RWPE2 (cell line): ENCODE measurements around the gene CCDC167.
"Not testable (repeated sequence)": the region's sequence is repeated elsewhere in the genome, so short reads cannot be mapped to it uniquely, and the experiment has no call there.

Experiments
- ATAC-seq: fragments of 200-7000 bp; cut with Tn5 transposase; 3 replicates; pipeline ENCODE4 v1.9.1; 2021; ENCODE audit warnings: low read depth
- DNase-seq: peaks from one replicate; pipeline ENCODE4 v3.0.0-alpha.2; 2020; ENCODE audit warnings: low spot score
- H3K27ac ChIP-seq: fragments of 450-650 bp; 2 replicates; pipeline ENCODE4 v1.5.1; 2017; ENCODE audit warnings: mild to moderate bottlenecking; ENCODE audit not compliant: poor library complexity, severe bottlenecking
- H3K27me3 ChIP-seq: fragments of 250-450 bp; sonication (Bioruptor Pico); 2 replicates; pipeline ENCODE4 v1.5.1; 2021; ENCODE audit warnings: mild to moderate bottlenecking, moderate library complexity; ENCODE audit not compliant: insufficient read depth, poor library complexity, severe bottlenecking
- H3K36me3 ChIP-seq: fragments of 250-450 bp; sonication (Bioruptor Pico); 2 replicates; pipeline ENCODE4 v1.5.1; 2020; ENCODE audit warnings: low read depth, mild to moderate bottlenecking, moderate library complexity
- H3K4me1 ChIP-seq: fragments of 250-450 bp; sonication (Bioruptor Pico); 2 replicates; pipeline ENCODE4 v1.5.1; 2021; ENCODE audit warnings: mild to moderate bottlenecking, moderate library complexity; ENCODE audit not compliant: insufficient read depth, poor library complexity, severe bottlenecking
- H3K4me3 ChIP-seq: fragments of 250-450 bp; sonication (Bioruptor Pico); 2 replicates; pipeline ENCODE4 v1.5.1; 2021; ENCODE audit warnings: mild to moderate bottlenecking, moderate library complexity; ENCODE audit not compliant: severe bottlenecking
- H3K9me3 ChIP-seq: fragments of 250-450 bp; sonication (Bioruptor Pico); 2 replicates; pipeline ENCODE4 v1.5.1; 2021; ENCODE audit warnings: mild to moderate bottlenecking, moderate library complexity; ENCODE audit not compliant: severe bottlenecking
- TF ChIP-seq, protein P1 (sequence below): fragments of 450-650 bp; IDR thresholded peaks from one replicate; pipeline ENCODE4 v1.5.1; 2017; ENCODE audit warnings: mild to moderate bottlenecking, moderate library complexity; ENCODE audit not compliant: poor library complexity, severe bottlenecking

The CCDC167 gene

DNA sequence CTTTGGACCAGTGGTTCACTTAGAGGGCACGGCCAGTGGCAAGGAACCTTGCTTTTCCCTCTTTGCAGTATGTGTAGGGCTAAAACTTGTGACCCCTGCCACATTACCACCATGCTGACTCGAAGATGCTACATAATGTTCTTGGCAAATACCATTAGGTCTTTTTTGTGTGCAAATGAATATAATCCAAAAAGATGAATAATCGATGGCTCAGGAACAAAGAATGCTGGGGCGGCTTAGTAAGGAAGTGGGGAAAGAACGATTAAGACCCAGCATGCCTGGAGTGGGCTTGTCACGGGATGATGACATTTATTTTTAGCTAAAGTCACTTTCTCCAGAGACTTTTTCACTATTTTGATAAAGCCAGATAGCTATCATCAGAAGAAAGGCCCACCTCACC, 43.6 kb downstream of the CCDC167 start:
- Histone ChIP-seq H3K9me3 (no peaks in the 10 kb centered on the region), H3K4me1 (peaks cover 22% of the 10 kb centered on the region), H3K36me3 (peaks cover 64% of the 10 kb centered on the region), H3K27ac (peak overlapping the region; percentile 58), H3K4me3 (no peak overlapping the region), H3K27me3 (no peaks in the 10 kb centered on the region)
- DNase-seq = no peak
- TF ChIP-seq, protein P1, sequence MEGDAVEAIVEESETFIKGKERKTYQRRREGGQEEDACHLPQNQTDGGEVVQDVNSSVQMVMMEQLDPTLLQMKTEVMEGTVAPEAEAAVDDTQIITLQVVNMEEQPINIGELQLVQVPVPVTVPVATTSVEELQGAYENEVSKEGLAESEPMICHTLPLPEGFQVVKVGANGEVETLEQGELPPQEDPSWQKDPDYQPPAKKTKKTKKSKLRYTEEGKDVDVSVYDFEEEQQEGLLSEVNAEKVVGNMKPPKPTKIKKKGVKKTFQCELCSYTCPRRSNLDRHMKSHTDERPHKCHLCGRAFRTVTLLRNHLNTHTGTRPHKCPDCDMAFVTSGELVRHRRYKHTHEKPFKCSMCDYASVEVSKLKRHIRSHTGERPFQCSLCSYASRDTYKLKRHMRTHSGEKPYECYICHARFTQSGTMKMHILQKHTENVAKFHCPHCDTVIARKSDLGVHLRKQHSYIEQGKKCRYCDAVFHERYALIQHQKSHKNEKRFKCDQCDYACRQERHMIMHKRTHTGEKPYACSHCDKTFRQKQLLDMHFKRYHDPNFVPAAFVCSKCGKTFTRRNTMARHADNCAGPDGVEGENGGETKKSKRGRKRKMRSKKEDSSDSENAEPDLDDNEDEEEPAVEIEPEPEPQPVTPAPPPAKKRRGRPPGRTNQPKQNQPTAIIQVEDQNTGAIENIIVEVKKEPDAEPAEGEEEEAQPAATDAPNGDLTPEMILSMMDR = no peak
- peak; percentile 78 for ATAC-seq

DNA sequence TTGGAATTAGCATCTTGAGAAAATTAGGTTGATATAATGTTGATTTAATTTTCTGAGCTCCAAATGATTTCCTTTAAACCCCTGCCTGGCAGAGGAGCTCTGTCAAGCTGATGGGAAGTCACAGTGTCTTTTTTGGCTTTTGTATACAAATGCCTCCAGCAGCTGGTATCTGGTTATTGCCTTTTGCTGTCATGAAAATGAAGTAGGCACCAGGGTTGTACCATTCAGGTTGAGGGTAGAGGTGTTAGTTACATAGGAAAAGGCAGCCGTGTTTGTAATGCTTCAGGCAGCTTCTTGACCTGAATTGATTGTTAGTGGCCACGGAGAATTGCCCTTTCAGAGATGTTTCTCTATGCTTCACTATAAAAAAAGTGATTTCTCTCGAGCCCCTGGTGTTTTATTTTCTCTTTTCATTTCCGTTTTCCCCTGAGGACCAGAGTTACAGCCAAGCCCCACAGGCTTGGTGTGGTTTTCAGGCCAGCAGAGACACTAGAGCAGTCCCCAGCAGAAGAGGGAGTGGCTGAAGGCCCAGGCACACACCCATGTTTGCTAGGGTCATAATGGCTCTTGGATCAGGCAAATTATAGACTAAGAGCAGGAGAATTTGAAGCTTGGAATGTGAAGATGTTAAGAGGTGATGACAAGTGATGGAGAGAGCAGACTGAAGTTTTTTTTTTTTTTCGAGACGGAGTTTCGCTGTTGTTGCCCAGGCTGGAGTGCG, 45.1 kb downstream of the CCDC167 start:
- Histone ChIP-seq H3K27ac (no peak overlapping the region), H3K4me3 (no peak overlapping the region), H3K27me3 (no peaks in the 10 kb centered on the region), H3K9me3 (no peaks in the 10 kb centered on the region), H3K4me1 (peaks cover 22% of the 10 kb centered on the region), H3K36me3 (peaks cover 64% of the 10 kb centered on the region)
- DNase-seq (no peak), ATAC-seq (no peak)
- TF ChIP-seq, protein P1 = no peak

DNA sequence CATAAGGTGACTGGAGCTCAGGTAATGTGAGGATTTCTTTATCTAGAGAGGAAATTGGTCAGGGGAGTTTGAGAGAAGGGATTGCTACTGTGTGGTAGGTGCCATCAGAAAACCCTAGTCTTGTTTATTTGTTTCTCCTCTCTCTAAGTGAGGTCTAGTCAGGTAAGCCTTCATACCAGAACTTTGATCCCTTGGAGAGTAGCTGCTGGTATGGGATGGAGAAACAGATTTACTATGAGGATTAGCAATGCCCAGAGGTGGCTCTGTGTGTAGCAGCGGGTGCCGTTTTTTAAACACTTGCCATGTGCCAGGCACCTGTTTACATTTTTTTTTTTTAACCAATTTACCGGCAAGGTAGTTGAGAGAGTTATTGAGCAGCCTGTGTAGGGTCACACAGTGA, 47.2 kb downstream of the CCDC167 start:
- ATAC-seq = no peak
- Histone ChIP-seq H3K36me3 (peaks cover 57% of the 10 kb centered on the region), H3K27ac (no peak overlapping the region), H3K27me3 (no peaks in the 10 kb centered on the region), H3K4me3 (no peak overlapping the region), H3K9me3 (no peaks in the 10 kb centered on the region), H3K4me1 (peaks cover 20% of the 10 kb centered on the region)
- TF ChIP-seq, protein P1 = no peak
- DNase-seq = no peak

DNA sequence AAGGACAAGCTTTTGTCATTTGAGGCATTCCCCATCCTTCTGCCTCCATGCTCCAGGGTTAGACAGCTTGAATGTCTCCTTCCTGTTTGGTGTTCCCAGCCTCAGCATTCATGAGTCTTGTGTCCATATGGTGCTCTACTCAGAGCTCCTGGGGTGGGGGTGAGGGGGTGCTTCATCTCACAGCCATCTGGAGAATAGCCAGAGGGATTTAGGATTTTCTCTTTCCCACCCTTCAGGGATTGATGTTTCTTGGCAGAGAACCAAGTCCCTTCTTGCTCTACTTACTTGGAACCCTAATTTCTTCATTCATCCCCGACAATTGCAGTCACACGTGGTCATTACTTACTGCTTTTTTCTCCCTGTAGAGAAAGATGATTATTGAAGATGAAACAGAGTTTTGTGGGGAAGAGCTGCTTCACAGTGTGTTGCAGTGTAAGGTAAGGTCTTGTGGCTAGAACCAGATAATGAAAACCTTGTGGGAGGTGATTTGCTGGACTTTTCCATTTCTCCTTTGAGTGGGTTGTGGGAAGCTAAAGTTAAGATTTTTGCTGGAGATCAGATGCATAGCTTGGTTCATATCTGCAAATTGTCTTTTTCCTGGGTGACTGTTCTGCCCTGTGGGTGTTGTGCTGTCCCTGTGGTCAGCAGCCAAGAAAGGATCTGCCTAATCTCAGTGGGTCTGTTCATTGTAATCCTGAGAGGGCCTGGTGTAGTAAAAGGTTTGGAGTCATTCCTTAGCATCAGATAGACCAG, 48.1 kb downstream of the CCDC167 start:
- ATAC-seq (no peak), DNase-seq (no peak)
- H3K4me3 ChIP-seq = no peak overlapping the region
- no peaks in the 10 kb centered on the region for H3K9me3 ChIP-seq
- no peak overlapping the region for H3K27ac ChIP-seq
- TF ChIP-seq, protein P1 = no peak
- peaks cover 63% of the 10 kb centered on the region for H3K36me3 ChIP-seq
- peaks cover 10% of the 10 kb centered on the region for H3K4me1 ChIP-seq
- H3K27me3 ChIP-seq = no peaks in the 10 kb centered on the region

DNA sequence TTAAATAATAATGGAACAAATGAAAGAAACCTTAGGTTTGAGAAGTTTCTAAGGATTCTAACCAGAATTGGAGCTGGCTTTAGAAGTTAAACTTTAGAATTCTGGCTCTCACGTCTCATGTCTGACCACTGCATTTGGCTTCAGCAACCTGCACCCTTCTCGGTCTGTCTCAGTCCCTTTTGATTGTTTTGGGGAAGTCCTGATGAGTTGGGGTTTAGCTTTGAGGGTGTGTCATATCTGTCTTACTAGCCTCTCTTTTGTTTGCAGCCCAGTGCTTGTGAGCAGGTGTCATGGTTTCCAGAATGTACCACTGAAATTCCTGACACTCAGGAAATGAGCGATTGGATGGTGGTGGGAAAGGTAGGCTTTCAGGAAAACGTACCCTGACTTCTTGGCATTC, 49.7 kb downstream of the CCDC167 start:
- TF ChIP-seq, protein P1 = no peak
- Histone ChIP-seq H3K9me3 (no peaks in the 10 kb centered on the region), H3K4me3 (no peak overlapping the region), H3K4me1 (no peaks in the 10 kb centered on the region), H3K27me3 (no peaks in the 10 kb centered on the region), H3K36me3 (peaks cover 62% of the 10 kb centered on the region), H3K27ac (no peak overlapping the region)
- no peak for DNase-seq
- no peak for ATAC-seq

DNA sequence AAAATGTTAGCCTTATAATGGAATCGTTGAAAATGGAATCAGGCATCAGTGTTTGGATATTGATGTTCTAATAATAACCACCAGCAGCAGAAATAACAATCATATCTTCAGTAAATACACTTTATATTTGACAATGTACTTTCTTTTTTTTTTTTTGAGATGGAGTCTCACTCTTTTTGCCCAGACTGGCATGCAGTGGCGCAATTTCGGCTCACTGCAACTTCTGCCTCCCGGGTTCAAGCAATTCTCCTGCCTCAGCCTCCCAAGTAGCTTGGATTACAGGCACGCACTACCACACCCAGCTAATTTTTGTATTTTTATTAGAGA, 56.5 kb downstream of the CCDC167 start:
- not testable (repeated sequence) for H3K4me3 ChIP-seq, H3K4me1 ChIP-seq, H3K27ac ChIP-seq, DNase-seq, ATAC-seq, H3K9me3 ChIP-seq, H3K27me3 ChIP-seq
- peaks cover 59% of the 10 kb centered on the region for H3K36me3 ChIP-seq
